ENCODE results near the gene C1orf56.
"Not testable (repeated sequence)": the region's sequence is repeated elsewhere in the genome, so short reads cannot be mapped to it uniquely, and the experiment has no call there.

C1orf56 gene

DNA sequence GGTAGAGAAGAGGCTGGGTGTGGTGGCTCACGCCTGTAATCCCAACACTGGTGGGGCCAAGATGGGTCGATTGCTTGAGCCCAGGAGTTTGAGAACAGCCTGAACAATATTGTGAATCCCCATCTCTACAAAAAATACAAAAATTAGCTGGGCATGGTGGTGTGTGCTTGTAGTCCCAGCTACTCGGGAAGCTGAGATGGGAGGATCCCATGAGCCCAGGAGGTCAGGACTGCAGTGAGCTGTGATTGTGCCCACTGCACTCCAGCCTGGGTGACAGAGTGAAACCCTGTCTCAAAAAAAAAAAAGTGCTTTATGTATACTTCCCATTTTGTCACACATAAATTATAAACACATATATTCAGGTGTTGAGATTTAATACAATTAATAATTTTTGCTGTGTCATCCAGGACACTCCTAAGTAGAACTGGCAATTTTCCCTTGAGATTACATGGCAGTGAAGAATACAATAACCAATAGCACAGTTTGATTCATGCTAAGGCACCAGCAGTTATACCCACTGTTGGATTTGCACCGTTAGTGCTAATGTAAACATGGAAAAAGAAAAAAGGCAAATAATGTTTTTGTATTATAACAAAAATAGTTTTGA is 38.5 kb downstream of the C1orf56 start:
- no peaks in the 10 kb centered on the region for H3K27me3 ChIP-seq (ENCODE audit: insufficient read depth, insufficient read length)
- TF ChIP-seq ZNF274 (IDR thresholded peaks at IDR 0.05; ENCODE audit: low read depth, low read length) (no peak), SUZ12 (IDR thresholded peaks at IDR 0.05; ENCODE audit: extremely low read depth, insufficient read depth, insufficient read length) (no peak), YY1 (IDR thresholded peaks at IDR 0.05; ENCODE audit: insufficient read depth, insufficient read length) (no peak)

GRCh38 chr1:151097426-151097825 is 49.9 kb downstream of the C1orf56 start:
- H3K4me1 ChIP-seq (ENCODE audit: insufficient read depth, insufficient read length); H3K27me3 ChIP-seq (ENCODE audit: insufficient read depth, insufficient read length); H3K4me3 ChIP-seq (ENCODE audit: insufficient read length, low read depth); H3K9ac ChIP-seq (ENCODE audit: insufficient read length, low read depth); H3K36me3 ChIP-seq (ENCODE audit: insufficient read depth, insufficient read length, low read length); DNase-seq (ENCODE audit: low read depth, low spot score); H3K9me3 ChIP-seq (ENCODE audit: insufficient read depth, low read length): not testable (repeated sequence)

More for the DNA sequence above, 38.5 kb downstream of the C1orf56 start:
- no peak overlapping the region for H3K4me3 ChIP-seq (ENCODE audit: insufficient read length, low read depth)
- no peaks in the 10 kb centered on the region for H3K4me1 ChIP-seq (ENCODE audit: insufficient read depth, insufficient read length)
- H3K9ac ChIP-seq (ENCODE audit: insufficient read length, low read depth): no peak overlapping the region
- H3K9me3 ChIP-seq (ENCODE audit: insufficient read depth, low read length): no peaks in the 10 kb centered on the region
- H3K36me3 ChIP-seq (ENCODE audit: insufficient read depth, insufficient read length, low read length): no peaks in the 10 kb centered on the region
- no peak for DNase-seq (ENCODE audit: low read depth, low spot score)

GRCh38 chr1:151098126-151098525 is 50.6 kb downstream of the C1orf56 start:
- H3K4me3 ChIP-seq (ENCODE audit: insufficient read length, low read depth): no peak overlapping the region
- no peak for DNase-seq (ENCODE audit: low read depth, low spot score)
- peaks cover 6% of the 10 kb centered on the region for H3K36me3 ChIP-seq (ENCODE audit: insufficient read depth, insufficient read length, low read length)
- no peak for TF ChIP-seq YY1 (IDR thresholded peaks at IDR 0.05; ENCODE audit: insufficient read depth, insufficient read length)
- TF ChIP-seq ZNF274 (IDR thresholded peaks at IDR 0.05; ENCODE audit: low read depth, low read length): no peak
- no peak for TF ChIP-seq SUZ12 (IDR thresholded peaks at IDR 0.05; ENCODE audit: extremely low read depth, insufficient read depth, insufficient read length)
- no peaks in the 10 kb centered on the region for H3K9me3 ChIP-seq (ENCODE audit: insufficient read depth, low read length)
- H3K27me3 ChIP-seq (ENCODE audit: insufficient read depth, insufficient read length): no peaks in the 10 kb centered on the region
- no peaks in the 10 kb centered on the region for H3K4me1 ChIP-seq (ENCODE audit: insufficient read depth, insufficient read length)
- H3K9ac ChIP-seq (ENCODE audit: insufficient read length, low read depth): no peak overlapping the region
